GM18511 (cell line): ENCODE measurements around the gene NCR2.

Source experiments
- ATAC-seq: cut with Tn5 transposase; IDR thresholded peaks from one replicate; pipeline ENCODE4 v1.9.1; 2021; ENCODE audit warnings: mild to moderate bottlenecking, moderate library complexity; ENCODE audit not compliant: unreplicated experiment

Gene NCR2

DNA sequence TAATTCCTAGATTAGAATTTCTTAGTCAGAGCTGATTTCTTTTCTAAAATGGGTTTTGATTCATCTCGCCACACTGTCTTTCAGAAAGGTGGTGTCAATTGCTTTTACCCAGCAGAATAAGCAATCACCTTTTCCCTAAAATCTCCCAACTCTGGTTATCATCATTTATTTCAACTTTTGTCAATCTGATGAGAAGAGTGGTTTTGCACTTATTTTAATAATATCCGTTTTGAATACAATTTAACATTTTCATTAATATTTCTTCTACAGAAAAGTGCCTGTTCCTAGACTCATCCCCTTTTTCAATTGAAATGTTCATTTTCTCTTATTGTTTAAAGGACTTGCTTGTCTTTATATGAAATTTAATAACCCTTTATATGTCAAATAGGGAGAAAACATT, 8.2 kb upstream of the NCR2 start:
- no peak for ATAC-seq

DNA sequence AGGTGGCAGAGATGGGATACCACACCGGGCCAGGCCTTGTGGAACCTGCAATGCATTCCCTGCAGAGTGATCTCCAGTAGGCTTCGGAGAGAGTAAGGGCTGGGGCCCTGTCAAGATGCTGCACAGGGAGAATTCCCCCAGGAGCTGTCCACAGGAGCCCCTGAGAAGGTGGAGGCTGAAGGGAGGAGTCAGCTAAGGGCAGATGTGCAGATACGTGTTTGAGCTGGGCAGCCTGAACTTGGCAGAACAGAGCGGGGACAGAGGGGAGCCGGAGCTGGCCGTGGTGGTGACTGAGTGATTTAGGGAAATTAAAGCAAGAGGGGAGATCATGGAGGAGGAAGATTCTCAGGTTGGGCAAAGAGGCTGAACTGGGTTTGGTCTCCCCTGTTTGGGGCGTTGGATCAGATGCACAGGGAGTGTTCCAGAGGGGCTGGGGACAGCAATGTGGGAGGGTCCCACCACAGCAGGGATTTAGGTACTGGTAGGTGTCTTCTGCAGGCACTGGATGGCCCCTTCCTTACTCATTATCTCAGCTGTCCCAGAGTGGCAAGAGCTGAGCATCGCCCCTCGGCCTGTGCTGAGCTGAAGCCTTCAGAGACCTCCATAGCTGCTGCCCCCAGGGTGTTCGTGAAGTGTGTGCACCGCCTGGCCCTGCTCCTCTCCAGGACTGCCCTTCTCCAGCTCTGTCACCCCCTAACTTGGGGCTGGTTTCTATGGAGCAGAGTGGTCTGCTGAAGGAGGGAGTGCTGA, 3.8 kb upstream of the NCR2 start:
- no peak for ATAC-seq

DNA sequence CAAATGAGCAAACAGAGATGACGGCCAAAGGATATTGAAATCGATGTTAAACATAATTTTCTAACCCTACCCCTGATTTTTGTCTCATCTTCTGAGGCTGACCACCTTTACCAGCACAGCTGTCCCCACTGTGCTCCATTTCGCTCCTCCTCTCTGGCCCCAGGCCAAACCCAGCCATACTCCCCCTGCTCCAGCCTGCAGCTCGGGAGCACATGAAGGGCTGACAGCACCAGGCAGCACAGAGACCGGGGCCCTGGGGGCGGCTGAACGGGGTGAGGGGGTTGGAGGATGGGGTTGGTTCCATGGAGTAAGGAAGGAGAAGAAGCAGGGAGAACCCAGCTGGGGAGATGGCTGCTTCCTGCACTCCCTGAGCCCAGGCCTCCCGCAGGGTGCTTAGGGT, 3.2 kb upstream of the NCR2 start:
- ATAC-seq = no peak

DNA sequence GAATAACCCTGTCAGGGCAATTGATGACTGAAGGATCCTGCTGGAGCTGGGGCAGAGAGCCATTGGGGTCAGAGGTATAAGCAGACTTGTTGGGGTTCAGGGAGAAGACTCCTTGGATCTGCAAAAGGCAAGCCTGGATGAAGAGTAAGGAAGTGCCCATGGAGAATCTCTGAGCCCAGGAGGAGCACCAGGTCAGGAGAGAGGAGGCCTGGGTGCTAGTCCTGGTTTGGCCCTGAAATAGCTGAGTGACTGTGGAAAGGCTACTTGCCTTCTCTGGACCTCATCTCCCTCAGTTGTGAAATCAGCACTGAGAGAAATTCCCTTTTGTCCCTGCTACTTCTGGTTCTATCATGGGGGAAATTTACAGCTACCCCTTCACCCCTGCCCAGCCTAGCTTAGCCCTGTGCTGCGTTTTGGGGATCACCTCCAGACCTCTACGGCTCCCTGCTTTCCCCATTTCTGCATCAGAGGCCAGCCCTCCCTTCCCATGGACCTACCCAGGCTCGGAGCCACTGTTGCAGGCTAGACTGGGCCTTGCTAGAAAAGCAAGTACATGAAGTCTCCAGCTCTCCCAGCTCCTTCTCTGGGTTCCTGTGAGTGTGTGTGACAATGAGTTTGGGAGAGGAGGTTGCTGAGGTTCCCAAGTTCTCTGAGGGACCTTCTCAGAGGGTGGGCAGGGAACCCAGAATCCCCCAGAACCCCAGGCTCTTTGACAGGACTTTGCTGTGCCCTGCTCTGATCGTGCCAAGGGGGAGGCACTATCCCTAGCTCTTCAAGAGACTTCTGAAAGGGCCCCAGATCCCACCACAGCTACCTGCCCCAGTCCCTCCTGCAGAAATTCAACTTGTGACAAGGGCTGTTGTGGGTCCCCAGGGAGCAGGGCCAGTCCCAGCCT, 2.3 kb upstream of the NCR2 start:
- no peak for ATAC-seq

DNA sequence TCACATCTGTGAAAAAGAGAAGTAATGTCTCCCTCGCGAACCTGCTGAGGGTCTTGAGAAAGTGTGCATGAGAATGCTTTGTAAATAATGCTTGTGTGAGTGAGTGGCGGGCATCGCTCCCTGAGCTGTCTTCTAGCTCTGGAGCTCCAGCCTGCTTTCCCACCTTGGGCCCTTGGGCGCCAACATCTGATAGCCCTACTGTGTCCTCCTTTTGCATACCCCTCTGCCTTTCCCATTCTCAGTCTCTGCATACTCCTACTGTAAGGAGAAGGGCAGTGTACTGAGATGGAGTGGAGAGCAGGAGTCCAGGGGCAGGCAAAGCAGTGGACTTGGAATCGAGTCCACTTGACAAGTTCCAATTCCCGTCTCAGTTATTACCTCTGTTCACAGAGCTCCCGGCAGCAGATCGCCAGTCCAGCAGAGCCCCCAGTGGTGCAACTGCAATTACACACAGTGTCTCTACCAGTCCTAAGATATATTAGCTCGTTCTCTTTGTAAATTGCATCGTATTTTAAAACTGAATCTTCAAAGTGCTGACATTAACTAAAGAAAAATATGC, 847 bp upstream of the NCR2 start:
- ATAC-seq = no peak

- no peak for ATAC-seq
Measured at GRCh38 chr6:41335943-41336342, 535 bp downstream of the NCR2 start.

DNA sequence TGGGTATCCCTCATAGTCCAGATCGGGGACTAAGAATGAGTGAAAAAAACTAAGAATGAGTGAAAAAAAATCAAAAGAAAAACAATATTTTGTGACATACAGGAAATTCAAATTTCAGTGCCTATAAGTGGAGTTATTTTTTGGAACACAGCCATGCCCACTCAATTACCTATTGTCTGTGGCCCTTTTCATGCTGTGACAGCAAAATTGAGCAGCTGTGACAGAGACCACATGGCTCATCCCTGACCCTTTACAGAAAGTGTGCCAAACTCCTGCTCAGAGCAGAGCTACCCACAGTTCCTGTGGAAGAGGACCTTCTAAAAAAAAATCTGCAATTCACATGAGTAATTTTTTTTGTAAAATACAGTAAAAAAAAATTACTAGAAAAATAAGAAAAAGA, 1.4 kb downstream of the NCR2 start:
- no peak for ATAC-seq

- ATAC-seq = no peak
Measured at GRCh38 chr6:41337709-41338108, 2.3 kb downstream of the NCR2 start.

DNA sequence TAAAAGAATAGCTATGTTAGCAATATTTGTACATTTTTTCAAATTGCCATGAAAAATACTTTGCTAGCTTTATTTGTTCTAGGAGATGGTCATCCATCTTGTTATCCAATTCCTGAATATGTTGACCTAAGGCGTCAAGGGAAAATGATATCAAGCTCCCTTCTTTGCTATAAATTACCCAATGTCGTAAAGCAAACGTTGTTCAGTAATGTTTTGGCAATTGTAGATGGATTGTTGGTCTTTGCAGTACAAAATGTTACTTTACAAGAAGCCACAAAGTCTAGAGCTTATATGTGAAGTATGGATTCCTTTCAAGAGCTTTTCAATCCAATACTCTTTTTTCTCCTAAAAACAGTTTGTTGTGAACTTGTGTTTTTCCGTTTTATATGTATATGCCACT, 3.3 kb downstream of the NCR2 start:
- no peak for ATAC-seq

DNA sequence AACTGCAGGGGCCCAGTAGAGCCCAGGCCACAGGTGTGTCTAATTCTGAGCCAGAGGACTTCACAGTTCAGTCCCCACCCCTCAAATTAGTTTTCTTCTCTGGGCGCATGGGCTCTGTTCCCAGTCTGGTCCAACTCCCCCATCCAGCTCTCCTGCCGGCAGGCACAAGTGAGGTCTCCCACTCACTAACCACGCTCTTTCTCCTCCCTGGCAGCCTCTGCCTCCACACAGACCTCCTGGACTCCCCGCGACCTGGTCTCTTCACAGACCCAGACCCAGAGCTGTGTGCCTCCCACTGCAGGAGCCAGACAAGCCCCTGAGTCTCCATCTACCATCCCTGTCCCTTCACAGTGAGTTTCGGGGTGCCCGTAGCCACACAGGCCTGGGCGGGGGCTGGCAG, 6.2 kb downstream of the NCR2 start:
- no peak for ATAC-seq

- ATAC-seq = no peak
Measured at GRCh38 chr6:41342241-41342640, 6.8 kb downstream of the NCR2 start.

DNA sequence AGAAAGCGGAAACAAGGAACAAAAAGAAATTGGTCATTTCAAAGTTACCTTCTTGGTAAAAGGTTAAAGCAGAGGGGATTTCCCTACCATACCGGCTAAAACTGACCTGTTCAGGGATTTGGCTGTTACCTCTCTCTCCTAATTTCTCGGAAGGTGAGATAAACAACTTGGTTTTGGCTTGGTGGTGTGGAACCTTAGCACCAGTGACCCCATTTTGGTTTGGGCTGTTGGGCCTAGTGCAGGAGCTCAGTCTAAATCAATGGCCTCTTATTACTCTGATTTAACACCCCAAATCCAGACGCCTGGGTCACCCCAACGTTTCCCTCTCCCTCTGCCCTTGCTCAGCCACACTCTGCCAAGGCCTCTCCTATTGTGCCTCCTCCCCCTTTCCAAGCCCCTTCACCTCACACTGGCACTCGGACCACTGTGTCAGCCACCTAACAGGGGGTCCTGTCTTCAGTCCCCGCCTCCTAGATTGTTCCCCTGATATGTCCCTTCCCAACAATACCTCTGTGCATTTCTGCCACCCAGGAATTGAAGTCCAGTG, 8.3 kb downstream of the NCR2 start:
- no peak for ATAC-seq

- no peak for ATAC-seq
Measured at GRCh38 chr6:41344876-41345275, 9.5 kb downstream of the NCR2 start.

DNA sequence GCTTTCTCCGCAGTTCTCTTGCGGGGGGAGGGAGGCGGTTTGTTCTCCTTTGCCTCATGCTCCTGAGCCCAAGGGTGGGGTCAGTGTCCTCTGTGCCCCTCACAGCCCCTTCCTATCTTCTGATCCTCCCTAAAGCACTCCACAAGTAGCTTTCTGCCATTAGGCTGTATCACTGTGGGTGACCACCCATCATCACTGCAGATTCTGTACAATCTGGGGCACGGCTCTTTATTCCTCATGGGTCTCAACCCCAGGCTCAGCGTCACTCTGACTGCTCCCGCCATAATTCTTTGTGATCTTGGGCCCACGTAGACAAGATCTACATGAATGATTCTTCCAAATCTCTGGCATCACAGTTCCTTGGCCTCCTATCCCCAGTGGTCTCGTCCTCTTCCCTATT, 10.5 kb downstream of the NCR2 start:
- ATAC-seq = no peak

DNA sequence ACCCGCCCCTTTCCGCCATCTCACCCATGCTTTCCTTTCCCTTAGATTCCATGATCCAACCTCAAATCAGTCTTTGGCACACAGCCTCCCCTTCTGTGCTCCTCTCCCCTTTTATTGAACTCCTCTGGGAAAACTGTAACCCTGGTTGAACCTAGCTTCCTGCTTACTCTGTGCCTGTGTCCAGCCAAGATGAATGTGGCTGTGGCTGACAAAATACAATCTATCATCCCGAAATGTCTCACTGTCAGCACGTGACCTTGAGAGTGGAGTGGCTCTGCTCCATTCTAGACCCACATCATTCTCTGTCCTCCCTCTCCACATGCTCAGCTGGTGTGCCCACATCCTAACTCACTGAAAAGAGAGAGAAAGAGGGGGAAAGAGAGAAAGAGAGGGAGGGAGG, 11.0 kb downstream of the NCR2 start:
- ATAC-seq = no peak

DNA sequence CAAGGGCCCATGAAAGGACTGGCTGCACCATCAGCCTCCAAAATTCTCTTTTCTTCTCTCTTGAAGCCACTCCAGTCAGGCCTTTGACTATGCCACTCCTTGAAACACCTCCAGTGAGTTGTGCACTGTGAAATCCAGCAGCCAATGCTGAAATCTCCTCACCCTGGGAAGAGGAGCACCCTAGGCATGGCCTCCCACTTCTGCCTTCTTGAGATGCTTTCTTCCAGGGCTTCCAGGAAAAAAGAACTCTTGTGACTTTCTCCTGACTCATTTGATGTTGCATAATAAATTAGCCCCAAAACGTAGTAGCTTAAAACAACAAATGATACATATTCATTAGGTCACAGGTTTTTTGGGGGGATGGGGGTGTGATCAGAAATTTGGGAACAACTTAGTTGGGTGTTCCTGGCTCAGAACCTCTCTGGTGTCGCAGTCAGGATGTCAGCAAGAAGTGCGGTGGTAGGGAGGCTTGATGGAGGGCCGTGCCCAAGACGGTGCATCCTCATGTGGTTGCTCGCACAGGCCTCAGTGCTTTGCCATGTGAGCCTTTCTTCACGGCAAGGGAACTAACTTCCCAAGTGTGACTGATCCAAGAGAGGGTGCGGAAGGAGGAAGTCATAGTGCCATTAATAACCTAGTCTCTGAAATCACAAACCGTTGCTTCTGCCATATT, 12.1 kb downstream of the NCR2 start:
- ATAC-seq = no peak

DNA sequence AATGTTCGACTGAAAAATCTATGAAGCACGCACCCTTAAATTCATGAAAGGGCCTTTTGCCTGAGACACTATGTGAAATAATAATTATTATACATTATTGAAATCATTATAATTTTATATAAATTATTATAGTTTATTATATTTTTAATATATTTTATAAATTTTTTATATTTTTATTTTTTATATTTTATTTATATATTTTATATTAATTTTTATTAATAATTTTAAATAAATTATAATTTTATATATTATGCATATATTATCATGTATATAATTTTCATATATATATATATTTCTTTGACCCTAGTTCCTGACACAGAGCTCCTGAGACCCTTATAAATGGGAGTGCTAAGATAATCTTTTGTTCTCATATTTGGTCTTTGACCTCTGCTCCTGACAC, 13.5 kb downstream of the NCR2 start:
- no peak for ATAC-seq

- no peak for ATAC-seq
Measured at GRCh38 chr6:41352396-41352795, 17.0 kb downstream of the NCR2 start.

DNA sequence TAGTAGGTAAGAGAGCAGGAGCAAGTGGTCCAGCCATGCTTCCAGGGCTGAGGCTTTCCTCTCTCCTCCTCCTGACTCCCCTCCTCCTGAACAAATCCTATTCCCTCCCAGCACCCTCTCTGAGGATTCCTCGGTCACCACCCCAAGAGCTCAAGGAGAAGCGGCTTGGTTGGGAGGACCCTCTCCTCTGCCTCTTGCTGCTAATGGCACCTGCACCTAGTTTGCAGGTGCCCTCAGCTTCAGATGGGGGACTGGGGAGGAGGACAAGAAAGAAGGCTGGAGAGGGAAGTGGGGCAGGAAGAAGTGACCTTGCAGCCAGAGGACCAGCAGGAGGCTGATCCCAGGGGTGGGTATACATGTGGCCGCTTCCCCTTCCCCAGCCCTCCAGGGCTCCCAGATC, 17.5 kb downstream of the NCR2 start:
- ATAC-seq = no peak

GRCh38 chr6:41353333-41353732, 17.9 kb downstream of the NCR2 start:
- ATAC-seq = no peak

GRCh38 chr6:41355952-41356351, 20.5 kb downstream of the NCR2 start:
- no peak for ATAC-seq
